Activated T-cell treated with anti-CD3 and anti-CD28 coated beads, Interleukin-2, amount 50 U/mL, for 48 hours (primary cell): ENCODE results near the gene STARD9.
"Not testable (repeated sequence)": the region's sequence is repeated elsewhere in the genome, so short reads cannot be mapped to it uniquely, and the experiment has no call there.

ENCODE experiments used
- DNase-seq, 2 experiments: peaks; one replicate each; pipeline ENCODE4 v3.0.0-alpha.2; 2020

STARD9 gene

DNA sequence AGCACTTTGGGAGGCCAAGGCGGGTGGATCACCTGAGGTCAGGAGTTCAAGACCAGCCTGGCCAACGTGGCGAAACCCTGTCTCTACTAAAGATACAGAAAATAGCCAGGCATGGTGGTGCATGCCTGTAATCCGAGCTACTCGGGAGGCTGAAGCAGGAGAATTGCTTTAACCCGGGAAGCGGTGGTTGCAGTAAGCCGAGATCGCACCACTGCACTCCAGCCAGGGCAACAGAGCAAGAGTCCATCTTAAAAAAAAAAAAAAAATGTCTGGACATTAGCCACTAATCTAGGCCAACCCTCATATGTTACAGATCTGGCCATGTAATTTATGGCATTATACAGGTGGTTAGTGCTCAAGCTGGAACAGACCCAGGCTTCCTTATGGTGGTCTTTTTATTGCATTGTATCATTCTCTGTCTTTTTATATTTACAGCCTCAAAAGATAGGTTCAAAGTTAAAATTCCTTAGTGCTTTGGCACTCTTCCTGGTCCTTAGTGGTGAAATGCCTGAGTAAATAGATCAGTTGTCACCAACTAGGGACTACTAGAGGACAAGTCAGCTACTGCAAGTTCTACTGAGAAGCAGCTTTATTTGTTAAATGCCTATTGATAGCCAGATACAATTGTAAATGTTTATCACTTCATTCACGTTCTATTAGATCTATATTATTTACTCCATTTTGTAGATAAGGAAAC, 16.0 kb downstream of the STARD9 start:
- DNase-seq = no peak

DNA sequence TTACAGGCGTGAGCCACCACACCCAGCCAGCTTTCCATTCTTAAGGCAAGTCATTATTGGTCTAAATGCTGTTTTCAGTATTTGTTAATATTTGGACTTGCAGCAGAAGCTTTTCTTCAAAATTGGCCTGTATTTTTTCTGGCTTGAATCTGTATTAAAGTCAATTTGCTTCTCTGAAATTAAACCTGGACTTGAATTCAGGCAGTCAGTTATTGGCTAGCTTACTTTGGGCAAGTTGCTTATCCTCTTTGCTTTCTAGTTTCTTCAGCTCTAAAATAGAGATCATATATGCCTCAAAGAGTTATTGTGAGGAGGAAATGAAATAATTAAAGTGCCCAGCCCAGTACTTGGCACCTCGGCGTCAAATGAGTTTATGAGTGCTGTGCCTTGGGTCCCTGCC, 17.3 kb downstream of the STARD9 start:
- no peak for DNase-seq

DNA sequence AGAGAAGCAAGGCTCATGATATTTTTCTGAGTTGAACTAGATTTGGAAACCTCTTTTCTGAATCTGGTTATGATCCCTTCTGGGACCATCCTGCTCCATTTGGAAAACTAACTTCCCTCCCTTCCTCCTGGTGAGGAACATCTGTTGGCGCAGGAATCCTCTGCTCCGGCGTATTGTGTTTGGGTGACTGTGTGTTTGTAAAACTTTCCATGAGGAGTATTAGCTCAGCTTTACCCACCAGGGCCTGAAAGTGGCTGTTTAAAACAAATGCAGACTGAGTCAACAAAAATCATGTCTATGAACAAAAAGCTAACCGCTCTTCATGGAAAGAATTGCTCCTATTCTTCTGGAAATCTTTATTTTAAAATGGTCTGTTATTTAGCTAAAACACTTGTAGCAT, 17.7 kb downstream of the STARD9 start:
- DNase-seq = no peak

DNA sequence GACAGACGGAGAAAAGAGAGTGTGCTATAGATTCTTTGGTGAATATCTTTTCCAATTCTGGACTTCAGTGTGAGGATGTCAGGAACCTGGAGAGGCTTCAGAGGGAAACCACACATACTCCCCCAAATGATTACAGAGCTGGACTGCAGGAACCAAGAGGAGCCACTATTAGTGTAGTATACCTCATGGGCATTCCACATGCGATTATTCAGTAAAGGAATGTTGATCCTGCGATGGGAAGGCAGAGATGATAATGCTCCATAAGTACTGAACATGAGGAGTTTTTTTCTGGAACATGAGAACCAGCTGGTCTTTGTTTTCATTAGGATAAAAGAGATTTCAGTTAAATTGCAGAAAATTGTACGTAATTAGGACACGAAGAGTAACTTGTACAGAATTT, 18.7 kb downstream of the STARD9 start:
- no peak for DNase-seq

DNA sequence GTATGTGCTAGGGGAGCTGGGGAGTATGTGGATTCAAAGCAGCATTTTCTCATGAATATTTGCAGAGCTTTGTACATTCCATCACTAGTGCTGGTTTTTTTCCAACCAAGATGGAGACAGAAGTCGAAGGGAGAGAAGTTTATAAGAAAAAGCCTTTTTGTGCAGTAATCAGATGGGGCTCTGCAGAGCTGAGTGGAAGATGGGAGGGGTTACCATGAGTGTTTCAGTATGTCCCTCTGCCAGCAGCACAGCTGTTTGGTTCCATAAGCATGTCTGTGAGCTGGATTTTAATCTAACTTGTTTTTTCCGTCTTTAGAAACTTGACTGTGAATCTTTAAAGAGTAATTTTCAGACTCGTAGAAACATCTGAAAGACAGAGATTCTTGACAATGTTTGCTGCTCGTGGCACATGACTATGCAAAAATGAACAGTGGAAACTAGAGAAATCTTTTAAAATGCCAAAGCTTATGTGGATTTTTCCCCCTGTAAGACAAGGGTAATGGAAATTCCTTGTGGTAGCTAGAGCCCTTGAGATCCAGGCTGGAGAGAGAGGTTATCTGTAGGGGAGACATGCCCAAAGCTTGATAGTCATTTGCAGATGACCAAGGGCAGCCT, 20.3 kb downstream of the STARD9 start:
- DNase-seq = no peak

DNA sequence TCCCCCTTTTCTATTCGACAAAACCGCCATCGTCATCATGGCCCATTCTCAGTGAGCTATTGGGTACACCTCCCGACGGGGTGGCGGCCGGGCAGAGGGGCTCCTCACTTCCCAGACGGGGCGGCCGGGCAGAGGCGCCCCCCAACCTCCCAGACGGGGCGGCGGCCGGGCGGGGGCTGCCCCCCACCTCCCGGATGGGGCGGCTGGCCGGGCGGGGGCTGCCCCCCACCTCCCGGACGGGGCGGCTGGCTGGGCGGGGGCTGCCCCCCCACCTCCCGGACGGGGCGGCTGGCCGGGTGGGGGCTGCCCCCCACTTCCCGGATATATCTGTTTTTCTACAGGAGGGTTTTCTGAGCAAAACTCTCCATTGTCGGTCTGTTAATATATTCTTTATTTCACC, 25.9 kb downstream of the STARD9 start:
- DNase-seq = not testable (repeated sequence)

DNA sequence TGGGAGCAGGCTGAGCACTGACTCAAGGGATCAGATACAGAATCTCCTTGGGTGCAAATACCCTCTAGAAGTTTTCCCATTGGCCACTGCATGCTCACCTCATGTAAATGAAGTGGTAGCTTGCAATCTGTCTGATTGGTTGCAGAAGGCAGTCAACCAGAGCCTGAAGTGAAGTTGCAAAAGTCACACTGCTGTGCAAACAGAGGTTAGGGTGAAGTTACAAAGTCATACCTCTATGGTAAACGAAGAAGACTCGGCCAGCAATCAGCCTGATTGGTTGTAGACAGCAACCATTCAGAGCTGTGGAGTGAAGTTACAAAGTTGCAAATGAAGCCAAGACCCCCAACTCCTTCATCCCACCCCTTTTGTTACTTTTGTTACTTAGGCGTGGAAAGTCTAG, 27.1 kb downstream of the STARD9 start:
- no peak for DNase-seq

DNA sequence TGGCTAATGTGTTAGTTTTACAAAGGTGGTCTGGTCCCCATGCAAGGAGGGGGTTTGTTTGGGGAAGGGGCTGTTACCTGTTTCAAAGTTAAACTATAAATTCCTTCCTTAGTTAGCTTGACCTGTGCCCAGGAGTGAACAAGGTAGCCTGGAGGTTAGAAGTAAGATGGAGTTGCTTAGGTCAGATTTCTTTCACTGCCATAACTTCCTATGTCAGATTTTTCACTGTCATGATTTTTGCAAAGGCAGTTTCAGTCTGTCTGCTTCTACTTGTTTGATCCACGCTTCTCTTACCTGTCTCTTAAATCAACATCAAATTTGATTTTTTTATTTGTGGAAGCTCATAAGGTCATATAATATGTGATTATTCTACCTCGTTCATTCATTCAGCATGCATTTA, 28.6 kb downstream of the STARD9 start:
- DNase-seq = no peak

DNA sequence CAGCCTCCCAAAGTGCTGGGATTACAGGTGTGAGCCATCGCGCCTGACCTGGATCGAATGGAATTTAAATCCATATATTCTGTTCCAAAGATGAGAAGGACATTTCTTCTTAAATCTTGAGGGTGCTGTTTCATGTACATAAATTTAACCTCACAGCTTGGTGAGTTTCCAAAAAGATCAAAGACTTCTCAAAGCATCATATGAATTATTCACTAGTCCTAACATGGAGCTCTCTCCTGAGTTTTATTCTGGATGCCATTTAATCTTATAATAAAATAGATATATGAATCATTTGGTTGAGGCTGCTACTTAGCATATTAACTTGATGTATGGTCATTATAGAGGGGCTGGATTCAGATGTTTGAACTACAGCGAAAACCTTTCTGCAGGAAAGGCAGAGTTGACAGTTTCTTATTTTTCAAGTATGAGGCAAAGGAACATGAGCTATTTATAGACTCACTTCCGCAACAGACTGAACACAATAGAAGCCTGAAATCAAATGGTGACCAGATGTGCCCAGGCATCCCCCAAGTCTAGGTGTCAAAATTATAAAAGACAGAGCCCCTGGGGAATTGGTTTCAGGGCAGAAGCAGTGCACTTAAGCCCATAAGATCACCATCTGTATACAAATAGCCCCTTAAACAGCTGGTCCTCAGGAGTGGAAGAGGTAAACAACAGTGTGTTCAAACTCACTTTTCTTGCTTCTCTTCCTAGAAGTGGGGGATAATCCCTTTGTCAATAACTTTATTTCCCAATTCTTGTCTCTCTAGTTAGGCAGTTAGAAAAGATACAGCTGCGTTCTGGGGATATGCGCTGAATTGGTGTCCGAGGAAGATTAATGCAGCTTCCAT, 29.7 kb downstream of the STARD9 start:
- no peak for DNase-seq

DNA sequence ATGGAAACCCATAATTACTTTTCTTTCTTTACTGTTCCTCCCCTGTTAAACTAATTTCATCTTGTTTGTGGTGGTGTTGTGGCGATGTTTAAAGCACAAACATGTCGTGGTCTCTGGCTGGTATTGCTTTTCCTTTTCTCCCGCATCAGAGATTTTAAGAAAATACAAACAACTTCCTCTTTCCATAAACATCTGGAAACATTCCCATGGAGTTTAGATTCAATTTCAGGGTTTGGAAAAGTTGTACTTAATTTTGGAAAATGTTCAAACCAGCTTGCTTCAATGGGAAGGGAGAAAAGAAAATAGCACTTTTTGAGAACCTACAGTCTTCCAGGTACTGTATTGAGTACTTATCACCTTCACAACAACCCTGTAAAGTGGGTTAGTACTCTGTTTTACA, 30.4 kb downstream of the STARD9 start:
- no peak for DNase-seq

DNA sequence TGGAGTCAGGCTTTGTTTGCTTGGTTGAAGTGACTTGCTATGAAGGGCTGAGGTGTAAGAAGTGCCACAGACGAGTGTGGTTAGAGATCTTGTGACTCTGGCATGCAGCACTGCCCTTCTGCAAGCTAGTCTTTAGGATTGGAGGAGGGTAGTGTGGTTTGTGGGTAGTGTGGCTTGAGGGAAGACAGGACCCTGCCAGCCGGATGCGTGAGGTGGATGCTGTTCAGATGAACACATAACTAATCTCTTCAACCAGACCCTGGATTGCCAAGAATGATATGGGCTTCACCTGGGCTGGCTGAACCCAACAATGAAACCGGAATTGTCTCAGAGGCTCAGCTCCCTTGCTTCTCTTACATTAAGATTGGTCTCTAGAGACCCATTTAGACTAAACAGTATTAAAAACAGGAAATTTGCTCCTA, 32.7 kb downstream of the STARD9 start:
- peak; percentile 54 to 60 for DNase-seq

DNA sequence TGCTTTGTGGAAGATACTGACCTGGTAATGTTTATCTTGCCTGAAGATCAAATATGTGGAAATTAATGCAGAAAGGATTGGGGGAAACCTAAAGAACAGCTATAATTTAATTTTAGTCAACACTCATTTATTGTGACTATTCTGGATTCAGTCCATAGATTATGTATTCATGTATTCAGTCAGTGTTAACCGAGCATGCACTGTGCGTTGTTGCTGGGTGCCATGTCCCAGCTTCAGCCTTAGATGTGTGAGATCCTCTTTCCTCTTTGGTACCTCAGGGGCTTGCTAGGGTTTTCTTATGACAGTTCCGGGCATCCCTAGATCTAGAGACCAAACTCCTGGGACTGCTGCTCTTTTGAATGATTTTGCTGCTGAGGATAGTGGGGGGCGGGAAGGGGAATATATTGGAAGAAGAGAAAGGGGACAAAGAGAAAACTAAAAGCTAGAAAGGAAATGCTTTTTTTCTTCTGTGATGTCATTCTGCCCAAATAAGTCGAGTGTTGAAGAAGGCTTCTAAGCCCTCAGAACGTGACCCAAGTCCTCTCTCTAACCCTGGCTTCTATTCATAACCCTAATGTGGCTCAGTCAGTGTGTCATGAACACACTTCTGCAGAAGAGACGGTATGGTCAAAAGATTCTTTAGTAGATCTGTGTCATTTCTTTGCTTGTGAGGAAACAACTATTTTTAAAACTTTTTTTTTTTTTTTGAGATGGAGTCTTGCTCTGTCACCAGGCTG, 33.5 kb downstream of the STARD9 start:
- peak in 1 of 2 experiments; percentile 20 for DNase-seq

DNA sequence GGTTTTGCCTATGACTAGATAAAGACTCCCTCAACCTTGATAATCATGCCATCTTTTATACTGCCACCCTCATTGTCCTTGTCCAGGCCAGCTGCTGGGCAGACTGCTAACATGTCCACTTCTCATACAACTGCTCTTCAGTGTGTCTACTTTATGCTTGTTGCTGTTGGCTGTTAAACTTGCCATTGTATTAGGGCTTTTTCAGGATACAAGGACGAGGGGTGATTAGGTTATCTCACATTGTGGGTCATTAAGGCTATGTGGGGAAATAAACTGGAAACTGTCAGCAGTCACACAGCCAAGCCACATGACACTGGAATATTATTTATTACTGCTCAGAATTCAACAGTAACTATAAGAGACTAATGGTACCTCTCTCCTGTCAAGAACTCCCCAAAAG, 36.1 kb downstream of the STARD9 start:
- DNase-seq = no peak

DNA sequence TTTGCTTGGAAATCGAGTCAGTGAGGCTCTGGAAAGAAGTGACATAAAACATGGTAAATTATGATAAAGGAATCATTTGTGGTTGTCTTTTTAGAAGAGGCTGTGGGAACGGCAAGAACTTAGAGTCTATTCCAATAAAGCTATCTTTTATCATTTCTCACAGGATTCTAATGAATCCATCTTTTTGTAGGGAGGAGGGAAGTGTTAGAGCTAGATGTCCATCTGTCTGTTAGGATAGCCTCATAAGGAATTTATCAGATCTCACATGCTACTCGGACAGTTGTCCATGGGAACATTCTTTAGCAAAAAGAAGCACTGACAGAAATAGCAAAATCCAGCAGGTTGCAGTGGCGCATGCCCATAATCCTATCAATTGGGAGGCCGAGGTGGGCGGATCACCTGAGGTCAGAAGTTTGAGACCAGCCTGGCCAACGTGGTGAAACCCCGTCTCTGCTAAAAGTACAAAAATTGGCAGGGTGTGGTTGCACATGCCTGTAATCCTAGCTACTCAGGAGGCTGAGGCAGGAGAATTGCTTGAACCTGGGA, 37.0 kb downstream of the STARD9 start:
- no peak for DNase-seq

DNA sequence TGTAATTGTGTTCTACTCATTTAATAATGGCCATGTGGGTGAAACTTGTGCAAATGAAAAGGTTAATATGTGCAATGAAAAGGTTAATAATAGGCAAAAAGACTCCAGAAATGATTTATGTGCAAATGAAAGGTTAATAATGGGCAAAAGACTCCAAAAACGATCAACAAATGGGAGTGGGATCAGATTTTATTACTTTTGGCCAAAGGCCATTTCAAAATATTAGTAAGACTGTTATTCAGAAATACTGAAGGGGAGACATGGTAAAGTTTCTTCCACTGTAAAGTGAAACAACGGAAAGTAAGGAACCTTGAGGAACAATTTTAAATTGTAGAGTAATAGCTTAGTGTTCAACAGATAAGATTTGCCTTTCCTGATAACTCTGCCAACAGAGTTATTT, 40.7 kb downstream of the STARD9 start:
- DNase-seq = no peak

DNA sequence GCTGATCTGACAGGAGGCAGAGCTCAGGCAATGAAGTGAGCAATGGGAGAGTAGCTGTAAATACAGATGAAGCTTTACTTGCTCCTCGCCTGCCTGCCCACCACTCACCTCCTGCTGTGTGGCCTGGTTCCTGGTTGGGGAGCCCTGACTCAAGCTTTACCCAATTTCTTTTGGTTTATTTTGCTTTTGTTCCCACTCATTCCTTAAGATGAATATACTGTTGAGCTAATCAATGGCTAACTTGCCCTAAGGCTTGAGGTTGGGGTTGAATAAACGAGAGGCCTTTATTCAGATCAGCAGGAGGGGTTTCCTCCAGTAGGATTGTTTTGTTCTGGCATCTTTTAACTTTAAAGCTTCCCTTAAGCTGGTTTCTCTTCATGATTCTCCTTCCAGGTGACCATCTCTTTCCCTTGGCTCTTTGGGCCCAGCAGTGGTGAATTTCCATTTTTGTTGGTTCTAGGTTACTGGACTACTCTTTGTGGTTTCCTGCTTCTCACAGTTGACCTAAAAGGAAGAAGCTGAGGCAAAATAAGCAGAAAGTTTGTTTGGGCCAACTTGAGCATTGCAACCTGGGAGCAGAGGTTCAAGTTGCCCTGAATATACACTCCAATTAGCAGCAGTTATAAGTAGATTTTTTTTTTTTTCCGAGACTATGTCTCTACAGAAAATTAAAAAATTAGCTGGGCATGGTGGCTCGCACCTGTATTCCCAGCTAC, 44.4 kb downstream of the STARD9 start:
- no peak for DNase-seq

DNA sequence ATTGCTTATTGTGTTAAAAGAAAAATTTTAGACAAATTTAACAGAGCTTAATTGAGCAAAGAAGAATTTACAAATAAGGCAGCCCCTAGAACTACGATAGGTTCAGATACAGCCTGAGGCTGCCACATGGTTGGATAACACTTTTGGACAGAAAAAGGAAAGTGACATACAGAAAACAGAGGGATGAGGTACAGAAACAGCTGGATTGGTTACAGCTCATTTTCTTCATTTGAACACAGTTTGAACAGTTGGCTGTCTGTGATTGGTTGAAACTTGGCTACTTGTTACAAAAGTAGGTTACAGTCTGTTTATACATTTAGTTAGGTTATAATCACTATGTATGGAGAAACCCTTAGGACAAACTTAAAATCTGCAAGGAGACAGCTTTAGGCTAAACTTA, 46.0 kb downstream of the STARD9 start:
- DNase-seq = no peak

DNA sequence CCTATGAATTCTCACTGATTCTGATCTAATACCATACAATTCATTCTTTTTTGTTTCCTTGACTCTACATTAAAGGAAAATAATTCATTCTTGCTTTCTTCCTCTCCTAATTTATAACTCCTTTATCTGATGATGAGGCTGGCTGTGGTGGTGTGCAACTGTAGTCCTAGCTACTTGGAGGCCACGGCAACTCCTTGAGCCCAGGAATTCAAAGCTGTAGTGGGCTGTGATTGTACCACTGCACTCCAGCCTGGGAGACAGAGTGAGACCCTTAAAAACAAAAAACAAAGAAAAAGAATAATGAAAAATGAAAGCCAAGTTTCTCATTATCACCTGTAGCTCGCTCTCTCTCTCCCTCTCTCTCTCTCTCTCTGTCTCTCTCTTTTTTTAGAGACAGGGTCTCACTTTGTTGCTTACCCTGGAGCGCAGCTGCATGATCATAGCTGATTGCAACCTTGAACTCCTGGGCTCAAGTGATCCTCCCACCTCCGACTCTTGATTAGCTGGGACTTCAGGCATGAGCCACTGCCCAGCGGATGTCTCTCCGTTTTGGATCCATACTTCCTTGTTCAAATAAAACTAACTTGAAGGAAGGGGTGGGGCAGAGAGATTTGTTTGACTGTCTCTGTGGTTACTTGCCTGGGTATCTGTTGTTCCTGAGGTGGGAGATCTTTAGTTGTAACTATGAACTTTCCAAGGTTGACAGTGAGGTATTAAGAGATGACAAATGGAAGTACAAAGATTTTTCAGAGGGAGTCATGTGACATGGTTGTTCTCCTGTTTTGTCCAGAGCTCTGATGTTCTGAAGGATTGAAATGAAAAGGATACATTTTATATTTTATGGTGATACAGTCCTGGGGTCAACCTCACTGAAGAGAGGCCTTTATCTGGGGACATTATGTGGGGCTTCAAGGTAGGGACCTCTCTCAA, 46.9 kb downstream of the STARD9 start:
- DNase-seq = no peak

DNA sequence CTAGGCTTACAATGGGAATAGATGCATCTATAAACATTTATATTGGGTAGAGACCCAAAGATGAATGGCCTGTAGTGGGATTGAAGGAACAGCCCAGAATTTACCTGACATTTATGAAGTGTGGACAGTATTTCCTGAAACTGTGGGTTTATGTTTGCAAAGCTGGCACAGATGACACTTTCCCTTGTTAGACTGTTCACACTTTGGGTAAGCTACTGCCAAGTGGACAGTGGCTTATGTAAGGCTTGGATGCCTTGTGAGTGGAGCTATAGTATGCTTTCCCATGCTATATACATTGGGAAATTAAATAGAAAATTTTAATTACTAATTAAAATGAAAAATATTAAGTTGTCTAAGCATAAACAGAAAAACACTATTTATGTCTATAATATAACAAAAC, 48.5 kb downstream of the STARD9 start:
- no peak for DNase-seq

DNA sequence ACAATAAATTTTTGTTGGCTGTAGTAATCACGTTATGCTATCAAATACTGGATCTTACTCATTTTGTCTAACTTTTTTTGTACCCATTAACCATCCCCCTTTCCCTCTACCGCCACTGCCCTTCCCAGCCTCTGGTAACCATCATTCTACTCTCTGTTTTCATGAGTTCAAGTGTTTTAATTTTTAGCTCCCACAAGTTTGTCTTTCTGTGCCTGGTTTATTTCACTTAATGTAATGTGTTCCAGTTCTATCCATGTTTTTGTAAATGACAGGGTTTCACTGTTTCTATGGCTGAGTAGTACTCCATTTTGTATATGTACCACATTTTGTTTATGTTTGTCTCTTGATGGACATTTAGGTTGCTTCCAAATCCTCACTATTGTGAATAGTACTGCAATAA, 52.1 kb downstream of the STARD9 start:
- DNase-seq = no peak

DNA sequence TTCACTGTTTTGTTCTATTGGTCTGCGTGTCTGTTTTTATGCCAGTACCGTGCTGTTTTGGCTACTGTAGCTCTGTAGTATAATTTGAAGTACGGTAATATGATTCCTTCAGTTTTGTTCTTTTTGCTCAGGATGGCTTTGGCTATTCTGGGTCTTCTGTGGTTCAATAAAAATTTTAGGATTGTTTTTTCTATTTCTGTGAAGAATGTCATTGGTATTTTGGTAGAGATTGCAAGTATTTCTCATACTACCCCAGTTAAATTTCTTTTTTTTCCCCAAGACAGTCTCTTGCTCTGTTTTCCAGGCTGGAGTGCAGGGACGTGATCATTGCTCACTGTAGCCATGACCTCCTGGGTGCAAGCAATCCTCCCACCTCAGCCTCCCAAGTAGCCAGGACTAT, 53.4 kb downstream of the STARD9 start:
- DNase-seq = no peak
